ENCODE measurements around the gene SRCAP.
A peak's percentile ranks its signal among the peaks of the same experiment; 100 is the strongest.

SRCAP gene

DNA sequence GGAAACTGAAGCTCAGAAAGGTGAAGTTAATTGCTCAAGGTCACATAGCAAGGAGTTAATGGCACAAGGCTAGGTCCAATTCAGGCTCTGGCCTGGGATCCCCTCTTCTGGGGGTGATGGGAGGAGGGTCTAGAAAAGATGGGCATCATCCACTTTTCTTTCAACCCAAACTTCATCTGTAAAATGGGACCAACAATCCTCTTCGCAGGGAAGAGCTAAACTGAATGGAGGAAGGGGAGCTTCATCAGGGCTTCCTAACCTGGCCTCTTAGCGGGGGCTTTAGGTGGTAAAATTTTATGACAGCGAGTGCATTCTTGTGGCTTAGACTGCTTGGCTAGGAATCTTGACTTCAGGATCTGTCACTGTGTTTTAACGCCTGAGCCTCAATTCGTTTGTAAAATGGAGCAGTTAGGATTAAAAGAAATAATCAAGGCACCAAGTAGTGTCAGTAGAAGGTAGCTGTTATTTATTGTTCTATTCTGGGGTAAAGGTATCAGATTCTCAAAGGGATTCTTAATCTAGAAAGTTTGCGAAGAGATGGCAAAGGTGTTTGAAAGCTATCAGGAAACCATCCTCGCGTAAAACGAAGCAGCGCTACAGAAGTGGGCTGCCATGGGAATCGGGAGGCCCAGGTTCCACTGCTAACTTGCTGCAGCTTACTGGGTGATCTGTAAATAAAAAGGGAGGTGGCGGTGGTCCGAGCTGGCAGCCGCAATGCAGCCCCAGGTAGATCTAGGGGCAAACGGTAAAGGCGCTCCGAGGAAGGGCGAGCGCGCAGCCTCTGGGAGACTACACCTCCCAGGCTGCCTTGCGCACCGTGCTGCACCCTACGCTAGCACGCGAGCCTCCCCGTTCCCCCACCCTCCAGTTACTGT is 1.5 kb upstream of the SRCAP start:
- H4K20me1 ChIP-seq (ENCODE audit: insufficient read depth, low read length), result peaks cover 10% of the 10 kb centered on the region
- peak; percentile 96 for DNase-seq
- H3K9ac ChIP-seq (ENCODE audit: low read length), result peak overlapping the region; percentile 100
- peaks cover 19% of the 10 kb centered on the region for H3K4me1 ChIP-seq (ENCODE audit: low read length)
- H3K9me2 ChIP-seq (replicated peaks; ENCODE audit: insufficient read depth, low read length), result no peaks in the 10 kb centered on the region
- H3K9me3 ChIP-seq (replicated peaks; ENCODE audit: insufficient read depth, low read length), result no peaks in the 10 kb centered on the region
- no peaks in the 10 kb centered on the region for H3K27me3 ChIP-seq (replicated peaks; ENCODE audit: insufficient read depth, low read length)
- peak overlapping the region; percentile 84 for H2AFZ ChIP-seq (ENCODE audit: low read length)
- H3K4me3 ChIP-seq (ENCODE audit: low read length), result peak overlapping the region; percentile 97
- H3K36me3 ChIP-seq (replicated peaks; ENCODE audit: insufficient read depth, low read length), result peaks cover 14% of the 10 kb centered on the region
- H3F3A ChIP-seq (ENCODE audit: insufficient read depth, low read length), result peaks cover 11% of the 10 kb centered on the region; the same call in 1 of the 2 replicates
- no peak for TF ChIP-seq EZH2phosphoT487 (IDR thresholded peaks at IDR 0.05; ENCODE audit: low read length)
- TF ChIP-seq CTCF (IDR thresholded peaks at IDR 0.05; ENCODE audit: low read length), result no peak
- TF ChIP-seq EZH2 (optimal IDR thresholded peaks at IDR 0.05; ENCODE audit: low read depth, low read length), result no peak
- peak overlapping the region; percentile 99; the same call in 1 of the 2 replicates for H3K27ac ChIP-seq (ENCODE audit: low read length)
- H3K4me2 ChIP-seq (ENCODE audit: low read depth, low read length), result peak overlapping the region; percentile 92
- peaks cover 39% of the 10 kb centered on the region for H3K79me2 ChIP-seq (ENCODE audit: low read length)

- peaks cover 10% of the 10 kb centered on the region for H4K20me1 ChIP-seq (ENCODE audit: insufficient read depth, low read length)
- peaks cover 43% of the 10 kb centered on the region for H3K79me2 ChIP-seq (ENCODE audit: low read length)
- H2AFZ ChIP-seq (ENCODE audit: low read length), result peak overlapping the region; percentile 70
- no peaks in the 10 kb centered on the region for H3K9me2 ChIP-seq (replicated peaks; ENCODE audit: insufficient read depth, low read length)
- H3K27ac ChIP-seq (ENCODE audit: low read length), result peak overlapping the region; percentile 99
- no peak for TF ChIP-seq EZH2 (optimal IDR thresholded peaks at IDR 0.05; ENCODE audit: low read depth, low read length)
- no peak for TF ChIP-seq EZH2phosphoT487 (IDR thresholded peaks at IDR 0.05; ENCODE audit: low read length)
- no peak for TF ChIP-seq CTCF (IDR thresholded peaks at IDR 0.05; ENCODE audit: low read length)
- H3K36me3 ChIP-seq (replicated peaks; ENCODE audit: insufficient read depth, low read length), result peaks cover 14% of the 10 kb centered on the region
- peak; percentile 90 for DNase-seq
- peak overlapping the region; percentile 92; the same call in 1 of the 2 replicates for H3K4me2 ChIP-seq (ENCODE audit: low read depth, low read length)
- H3K4me1 ChIP-seq (ENCODE audit: low read length), result peaks cover 19% of the 10 kb centered on the region
- H3K27me3 ChIP-seq (replicated peaks; ENCODE audit: insufficient read depth, low read length), result no peaks in the 10 kb centered on the region
- H3K9ac ChIP-seq (ENCODE audit: low read length), result peak overlapping the region; percentile 100
- peaks cover 11% of the 10 kb centered on the region; the same call in 1 of the 2 replicates for H3F3A ChIP-seq (ENCODE audit: insufficient read depth, low read length)
- H3K9me3 ChIP-seq (replicated peaks; ENCODE audit: insufficient read depth, low read length), result no peaks in the 10 kb centered on the region
- peak overlapping the region; percentile 97 for H3K4me3 ChIP-seq (ENCODE audit: low read length)
Measured at GRCh38 chr16:30698139-30698815, 694 bp upstream of the SRCAP start.

GRCh38 chr16:30699615-30700099 is 686 bp downstream of the SRCAP start:
- Histone ChIP-seq H2AFZ (ENCODE audit: low read length) (no peak overlapping the region), H3K4me3 (ENCODE audit: low read length) (peak overlapping the region; percentile 97), H3K27ac (ENCODE audit: low read length) (peak overlapping the region; percentile 99; the same call in 1 of the 2 replicates), H3K9me2 (replicated peaks; ENCODE audit: insufficient read depth, low read length) (no peaks in the 10 kb centered on the region), H3K27me3 (replicated peaks; ENCODE audit: insufficient read depth, low read length) (no peaks in the 10 kb centered on the region), H4K20me1 (ENCODE audit: insufficient read depth, low read length) (peaks cover 10% of the 10 kb centered on the region), H3K9me3 (replicated peaks; ENCODE audit: insufficient read depth, low read length) (no peaks in the 10 kb centered on the region), H3K9ac (ENCODE audit: low read length) (peak overlapping the region; percentile 100; the same call in 1 of the 2 replicates), H3K4me2 (ENCODE audit: low read depth, low read length) (peak overlapping the region; percentile 92), H3K79me2 (ENCODE audit: low read length) (peaks cover 50% of the 10 kb centered on the region), H3K36me3 (replicated peaks; ENCODE audit: insufficient read depth, low read length) (peaks cover 23% of the 10 kb centered on the region), H3F3A (ENCODE audit: insufficient read depth, low read length) (peaks cover 11% of the 10 kb centered on the region; the same call in 1 of the 2 replicates), H3K4me1 (ENCODE audit: low read length) (peaks cover 14% of the 10 kb centered on the region)
- no peak for DNase-seq
- TF ChIP-seq CTCF (IDR thresholded peaks at IDR 0.05; ENCODE audit: low read length) (no peak), EZH2 (optimal IDR thresholded peaks at IDR 0.05; ENCODE audit: low read depth, low read length) (no peak)

Measured in MM.1S (cell line).